PC-9 (cell line): Measurements from ENCODE around the gene PHF21B. TPM values are rescaled to one million over a fixed set of nuclear protein-coding genes. Genes with fewer than 3 reads are reported as not detected.
"Not testable (repeated sequence)": the region's sequence is repeated elsewhere in the genome, so short reads cannot be mapped to it uniquely, and the experiment has no call there.

Experiments used
- BruUV-seq: library from RNA; stranded (reverse); fragments of 400-500 nt; replicated peaks from 2 replicates; lab custom pipeline; 2021; lab: Mats Ljungman, UMichigan
- CTCF ChIA-PET: fragments of 300-600 bp; sonication (Branson Sonifier 250); formaldehyde crosslinking; loops from one replicate; lab custom pipeline; 2022; ENCODE audit warnings: antibody characterized with exemption; lab: Charles Lee
- POLR2A ChIA-PET: fragments of 300-600 bp; sonication (Branson Sonifier 250); formaldehyde crosslinking; loops from one replicate; lab custom pipeline; 2022; ENCODE audit warnings: antibody characterized with exemption; ENCODE audit not compliant: unreplicated experiment; lab: Charles Lee
- DNase-seq, 2 experiments: peaks; one replicate each; pipeline versions ENCODE4 v3.0.0 to v3.0.0-alpha.2; 2015 to 2022; ENCODE audit warnings: mixed read lengths in 1 of 2
- H2AFZ ChIP-seq: fragments of 200-600 bp; sonication (generic); 2 replicates; pipeline ENCODE4 v1.8.1; 2017; ENCODE audit warnings: antibody characterized with exemption
- H3F3A ChIP-seq: fragments of 200-600 bp; sonication (generic); 2 replicates; pipeline ENCODE4 v1.8.1; 2017; ENCODE audit warnings: antibody characterized with exemption, mild to moderate bottlenecking, low read depth; ENCODE audit not compliant: insufficient read depth
- H3K27ac ChIP-seq: fragments of 200-600 bp; sonication (generic); 2 replicates; pipeline ENCODE4 v1.6.1; 2016; ENCODE audit warnings: mixed run types
- H3K27me3 ChIP-seq: fragments of 200-600 bp; sonication (generic); 2 replicates; pipeline ENCODE4 v1.6.1; 2016; ENCODE audit warnings: low read depth, mixed run types; ENCODE audit not compliant: insufficient read depth
- H3K36me3 ChIP-seq: fragments of 200-600 bp; sonication (generic); 2 replicates; pipeline ENCODE4 v1.6.1; 2016; ENCODE audit warnings: low read depth, mixed run types
- H3K4me1 ChIP-seq: fragments of 200-600 bp; sonication (generic); replicated peaks from 2 replicates; pipeline ENCODE4 v1.6.1; 2016; ENCODE audit warnings: mixed run types; ENCODE audit not compliant: insufficient read depth
- H3K4me2 ChIP-seq: fragments of 200-600 bp; sonication (generic); 2 replicates; pipeline ENCODE4 v1.6.1; 2017; ENCODE audit warnings: mixed run types
- H3K4me3 ChIP-seq: fragments of 200-600 bp; sonication (generic); 2 replicates; pipeline ENCODE4 v1.6.1; 2016; ENCODE audit warnings: mixed run types
- H3K79me2 ChIP-seq: fragments of 200-600 bp; sonication (generic); 2 replicates; pipeline ENCODE4 v1.6.1; 2017; ENCODE audit warnings: low read depth, mixed run types
- H3K9me2 ChIP-seq: fragments of 200-600 bp; sonication (generic); 2 replicates; pipeline ENCODE4 v1.8.1; 2017; ENCODE audit warnings: mild to moderate bottlenecking; ENCODE audit not compliant: insufficient read depth
- H3K9me3 ChIP-seq: fragments of 200-600 bp; sonication (generic); 2 replicates; pipeline ENCODE4 v1.8.1; 2016; ENCODE audit warnings: low read depth; ENCODE audit not compliant: insufficient read depth
- H4K20me1 ChIP-seq: fragments of 200-600 bp; sonication (generic); 2 replicates; pipeline ENCODE4 v1.8.1; 2017; ENCODE audit not compliant: insufficient read depth
- CTCF ChIP-seq: fragments of 200-600 bp; sonication (generic); conservative IDR thresholded peaks from 2 replicates; pipeline ENCODE4 v1.6.1; 2017; ENCODE audit warnings: mixed run types, antibody characterized with exemption, mild to moderate bottlenecking, moderate library complexity
- EZH2 ChIP-seq: fragments of 200-600 bp; sonication (generic); IDR thresholded peaks from 2 replicates; pipeline ENCODE4 v1.8.0; 2017; ENCODE audit warnings: antibody characterized with exemption, low read depth
- intact Hi-C: fragments of 100-400 bp; cut with micrococcal nuclease; formaldehyde crosslinking; loops from one replicate; pipeline ENCODE4 v1.10.0; 2022; ENCODE audit not compliant: unreplicated experiment
- total RNA-seq: library from RNA; stranded (reverse); gene quantifications from 2 replicates; pipeline ENCODE4 v1.2.3, GENCODE V29; 2021

Gene PHF21B
- total RNA-seq, 1 experiment from 2014 or later = not detected

DNA sequence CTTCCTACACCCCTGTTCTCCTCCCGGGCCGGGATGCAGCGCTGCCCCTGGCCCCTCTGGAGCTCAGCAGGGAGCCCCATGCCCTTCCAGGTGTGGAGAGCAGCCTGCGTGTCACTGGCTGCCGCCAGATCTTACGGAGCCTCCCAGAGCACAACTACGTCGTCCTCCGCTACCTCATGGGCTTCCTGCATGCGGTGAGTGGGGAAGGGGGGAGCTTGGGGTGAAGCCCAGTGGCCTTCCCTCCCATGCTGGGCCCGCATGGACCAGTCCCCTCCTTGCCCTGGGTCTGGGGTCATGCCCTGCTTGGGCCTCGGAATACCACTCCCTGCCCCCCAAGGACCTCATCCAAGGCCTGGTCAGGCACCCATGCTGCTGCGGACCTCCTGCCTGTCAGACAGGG is 150.2 kb downstream of the PHF21B start:
- TF ChIP-seq CTCF = no peak
- H3K4me2 ChIP-seq = no peak overlapping the region

GRCh38 chr22:44858819-44859218 is 151.0 kb downstream of the PHF21B start:
- H4K20me1 ChIP-seq, H3K4me2 ChIP-seq, H3K79me2 ChIP-seq, H3K36me3 ChIP-seq, H3K9me2 ChIP-seq, BruUV-seq, H3K27ac ChIP-seq, H3K27me3 ChIP-seq, DNase-seq, intact Hi-C loops, H2AFZ ChIP-seq, H3K4me3 ChIP-seq, CTCF ChIA-PET, H3K4me1 ChIP-seq, H3F3A ChIP-seq, POLR2A ChIA-PET, H3K9me3 ChIP-seq: not testable (repeated sequence)

More for the DNA sequence above, 150.2 kb downstream of the PHF21B start:
- Histone ChIP-seq H4K20me1 (no peaks in the 10 kb centered on the region; the same call in 1 of the 2 replicates), H3F3A (no peaks in the 10 kb centered on the region), H2AFZ (no peak overlapping the region), H3K4me3 (no peak overlapping the region), H3K27me3 (no peaks in the 10 kb centered on the region), H3K9me2 (no peaks in the 10 kb centered on the region), H3K79me2 (no peaks in the 10 kb centered on the region), H3K4me1 (no peaks in the 10 kb centered on the region), H3K9me3 (no peaks in the 10 kb centered on the region), H3K27ac (no peak overlapping the region), H3K36me3 (peaks cover 6% of the 10 kb centered on the region; the same call in 1 of the 2 replicates)
- CTCF ChIA-PET = no interaction called here
- no TSS peak for BruUV-seq
- intact Hi-C loops = no loop called here
- no peak for DNase-seq
- POLR2A ChIA-PET = no interaction called here

GRCh38 chr22:44855855-44856254 is 153.9 kb downstream of the PHF21B start:
- H3K79me2 ChIP-seq = no peaks in the 10 kb centered on the region

DNA sequence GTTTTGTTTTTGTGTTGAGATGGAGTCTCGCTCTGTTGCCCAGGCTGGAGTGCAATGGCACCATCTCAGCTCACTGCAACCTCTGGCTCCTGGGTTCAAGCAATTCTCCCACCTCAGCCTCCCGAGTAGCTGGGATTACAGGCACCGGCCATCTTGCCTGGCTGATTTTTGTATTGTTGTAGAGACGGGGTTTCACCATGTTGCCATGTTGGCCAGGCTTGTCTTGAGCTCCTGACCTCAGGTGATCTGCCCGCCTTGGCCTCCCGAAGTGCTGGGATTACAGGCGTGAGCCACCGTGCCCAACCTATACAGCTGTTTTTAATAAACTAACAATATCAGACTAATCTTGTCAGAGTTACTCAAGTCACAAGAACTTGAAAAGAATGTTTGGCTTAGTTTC is 155.2 kb downstream of the PHF21B start:
- intact Hi-C loops, H3K27me3 ChIP-seq, H3K4me2 ChIP-seq, H2AFZ ChIP-seq, H4K20me1 ChIP-seq, H3K9me2 ChIP-seq, DNase-seq, POLR2A ChIA-PET, H3K4me1 ChIP-seq, H3K9me3 ChIP-seq, H3K27ac ChIP-seq, H3K4me3 ChIP-seq, CTCF ChIA-PET, BruUV-seq, H3F3A ChIP-seq, H3K79me2 ChIP-seq, H3K36me3 ChIP-seq: not testable (repeated sequence)

More at GRCh38 chr22:44855855-44856254, 153.9 kb downstream of the PHF21B start:
- no TSS peak for BruUV-seq
- ChIA-PET CTCF (no interaction called here), POLR2A (no interaction called here)
- H3K9me2 ChIP-seq = no peaks in the 10 kb centered on the region
- H3K27ac ChIP-seq = no peak overlapping the region
- H3K4me2 ChIP-seq = no peak overlapping the region
- H3K27me3 ChIP-seq = no peaks in the 10 kb centered on the region
- 0 out of 2 replicates have a peak, but pooled peaks cover 2% of the 10 kb centered on the region for H3F3A ChIP-seq
- no peak overlapping the region for H3K4me3 ChIP-seq
- no peaks in the 10 kb centered on the region; the same call in 1 of the 2 replicates for H4K20me1 ChIP-seq
- intact Hi-C loops = no loop called here
- no peak overlapping the region for H2AFZ ChIP-seq
- no peak for DNase-seq
- peaks cover 6% of the 10 kb centered on the region; the same call in 1 of the 2 replicates for H3K36me3 ChIP-seq
- TF ChIP-seq CTCF (no peak), EZH2 (no peak)
- no peaks in the 10 kb centered on the region for H3K4me1 ChIP-seq
- no peaks in the 10 kb centered on the region for H3K9me3 ChIP-seq
